Stimulated activated CD8-positive, alpha-beta memory T cell treated with anti-CD3 and anti-CD28 coated beads, Interleukin-15, amount 100 ng/mL, for 24 hours (primary cell): ENCODE data around the gene PDE6C.

Experiments
- DNase-seq: peaks from one replicate; pipeline ENCODE4 v3.0.0-alpha.2; 2020; ENCODE audit warnings: low read depth

The PDE6C gene

DNA sequence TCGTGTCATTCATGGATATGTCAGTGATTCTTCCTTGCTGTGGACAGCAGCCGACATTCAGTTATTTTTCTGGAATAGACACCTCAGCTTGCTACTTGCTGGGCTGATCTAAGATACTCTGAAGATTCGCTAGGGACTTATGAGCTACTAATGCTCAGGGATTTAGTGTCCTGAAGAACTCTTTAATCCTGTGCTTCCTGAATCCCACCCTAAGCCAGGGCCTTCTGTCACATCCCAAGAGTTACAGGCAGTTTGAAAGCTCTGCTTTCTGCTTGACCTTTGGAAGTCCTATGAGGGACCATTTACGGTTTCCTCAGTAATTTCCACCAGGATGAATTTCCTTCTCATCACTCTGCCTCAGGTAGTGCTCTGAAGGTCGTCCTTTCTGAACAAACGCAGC lies at the start of gene PDE6C:
Gene PDE6C (plus strand): TSS at position 227 of the 400 bp plus-strand sequence. CDS start 189 bp downstream, outside the sequence.
- no peak for DNase-seq

DNA sequence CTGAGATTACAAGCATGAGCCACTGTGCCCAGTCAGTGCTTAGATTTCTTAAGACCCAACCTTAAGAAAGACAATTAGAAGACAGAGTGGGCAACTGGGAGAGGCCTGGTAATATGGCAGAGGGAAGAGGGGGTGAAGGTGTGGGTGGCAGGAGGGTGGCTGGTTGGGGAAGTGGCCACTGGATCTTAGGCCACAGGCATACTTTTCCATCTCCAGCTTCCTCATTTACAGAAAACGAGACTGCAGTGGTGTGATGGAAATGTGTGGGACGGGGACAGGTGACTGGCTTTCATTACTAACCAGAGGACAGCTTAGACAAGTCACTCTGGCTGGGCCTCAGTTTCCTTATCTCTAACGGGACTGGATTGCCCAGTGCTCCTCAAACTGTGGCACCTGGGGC lies 46.9 kb upstream of the PDE6C start:
- DNase-seq, result no peak

DNA sequence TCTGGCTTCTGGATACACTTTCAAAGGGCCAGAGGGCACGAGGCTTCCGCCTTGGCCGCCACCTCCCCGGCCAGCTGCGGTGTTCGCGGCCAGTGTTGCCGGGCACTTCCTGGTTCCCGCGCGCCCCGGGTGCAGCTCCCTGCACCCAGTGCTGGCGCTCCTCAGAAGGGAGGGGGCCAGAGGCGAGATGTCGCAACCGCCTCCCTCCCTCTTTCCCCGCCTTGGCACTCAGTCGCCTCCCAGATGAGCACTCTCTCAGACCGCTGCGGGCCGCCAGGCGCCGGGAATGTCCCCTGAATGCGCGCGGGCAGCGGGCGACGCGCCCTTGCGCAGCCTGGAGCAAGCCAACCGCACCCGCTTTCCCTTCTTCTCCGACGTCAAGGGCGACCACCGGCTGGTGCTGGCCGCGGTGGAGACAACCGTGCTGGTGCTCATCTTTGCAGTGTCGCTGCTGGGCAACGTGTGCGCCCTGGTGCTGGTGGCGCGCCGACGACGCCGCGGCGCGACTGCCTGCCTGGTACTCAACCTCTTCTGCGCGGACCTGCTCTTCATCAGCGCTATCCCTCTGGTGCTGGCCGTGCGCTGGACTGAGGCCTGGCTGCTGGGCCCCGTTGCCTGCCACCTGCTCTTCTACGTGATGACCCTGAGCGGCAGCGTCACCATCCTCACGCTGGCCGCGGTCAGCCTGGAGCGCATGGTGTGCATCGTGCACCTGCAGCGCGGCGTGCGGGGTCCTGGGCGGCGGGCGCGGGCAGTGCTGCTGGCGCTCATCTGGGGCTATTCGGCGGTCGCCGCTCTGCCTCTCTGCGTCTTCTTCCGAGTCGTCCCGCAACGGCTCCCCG lies 45.7 kb upstream of the PDE6C start, which contains the start of gene FFAR4:
Gene FFAR4 (plus strand): TSS at position 231 of the 842 bp plus-strand sequence. CDS start 56 bp downstream, at position 287.
- DNase-seq, result no peak

DNA sequence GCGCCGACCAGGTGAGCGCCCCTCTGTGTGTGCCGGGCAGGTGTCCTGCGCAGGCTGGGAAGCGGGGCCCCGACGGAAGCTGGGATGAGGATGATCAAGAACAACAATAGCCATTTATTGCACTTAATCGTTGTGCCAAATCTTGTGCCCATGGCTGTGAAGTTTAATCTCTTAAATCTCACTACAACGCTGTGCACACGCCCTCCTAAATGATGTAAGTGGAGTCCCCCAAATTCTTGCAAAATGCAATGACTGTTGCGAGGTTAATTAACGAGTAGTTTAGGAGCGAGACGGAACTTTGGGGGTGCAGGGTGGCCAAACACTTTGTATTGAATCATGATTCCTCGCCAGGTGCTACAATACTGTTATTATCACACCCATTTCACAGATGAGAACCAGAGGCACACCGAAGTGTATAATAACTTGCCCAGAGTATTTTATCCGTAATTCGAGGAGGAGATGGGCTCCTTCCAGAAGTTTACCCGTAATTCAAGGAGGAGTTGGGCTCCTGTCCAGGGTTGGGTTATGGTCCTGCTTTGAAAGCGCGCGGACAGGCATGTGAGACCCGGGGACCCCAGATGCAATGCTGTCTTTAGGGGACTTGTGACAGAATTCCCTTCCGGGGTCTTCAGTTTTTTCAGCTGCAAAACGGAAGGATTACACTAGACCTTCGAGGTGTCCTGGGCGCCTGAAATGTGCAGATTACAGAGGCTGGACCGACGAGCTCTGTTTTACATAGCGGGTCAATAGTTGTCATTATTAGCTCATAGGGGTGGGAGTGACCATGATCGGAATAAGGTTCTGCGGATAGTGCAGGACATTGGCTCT lies 44.8 kb upstream of the PDE6C start:
- DNase-seq, result no peak

DNA sequence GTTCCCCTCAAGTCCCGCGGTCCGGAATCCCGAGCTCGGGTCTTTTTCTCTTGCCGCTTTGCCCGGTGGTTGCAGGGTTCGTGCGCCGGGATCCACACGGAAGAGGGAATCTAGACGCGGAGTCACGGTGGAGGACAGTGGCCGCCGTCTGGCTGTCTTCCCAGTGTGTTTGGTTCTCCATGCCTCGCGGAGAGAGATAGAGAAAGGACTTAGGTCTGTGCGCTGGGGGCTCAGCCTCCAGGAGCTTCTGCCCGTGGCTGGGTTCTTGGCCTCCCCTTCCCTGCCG lies 44.3 kb upstream of the PDE6C start:
- no peak for DNase-seq

DNA sequence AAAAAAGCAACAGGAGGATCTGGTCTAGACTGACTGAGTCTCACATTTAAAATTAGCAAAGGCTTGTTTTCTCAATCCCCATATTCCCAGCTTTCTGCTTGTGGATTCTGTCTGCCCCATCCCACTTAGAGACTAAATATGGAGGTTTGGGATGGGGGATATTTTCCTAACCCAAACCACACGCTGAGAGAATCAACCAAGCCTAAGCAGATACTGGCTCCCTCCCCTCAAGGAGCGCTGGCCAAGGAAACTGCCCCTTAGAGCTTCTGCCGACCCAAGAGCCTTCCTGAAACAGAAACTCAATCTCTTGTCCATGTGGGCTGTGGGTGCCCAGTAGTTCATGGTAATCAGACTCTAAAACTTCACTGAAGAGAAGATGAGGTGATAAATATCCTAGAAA lies 42.0 kb upstream of the PDE6C start:
- DNase-seq, result no peak

DNA sequence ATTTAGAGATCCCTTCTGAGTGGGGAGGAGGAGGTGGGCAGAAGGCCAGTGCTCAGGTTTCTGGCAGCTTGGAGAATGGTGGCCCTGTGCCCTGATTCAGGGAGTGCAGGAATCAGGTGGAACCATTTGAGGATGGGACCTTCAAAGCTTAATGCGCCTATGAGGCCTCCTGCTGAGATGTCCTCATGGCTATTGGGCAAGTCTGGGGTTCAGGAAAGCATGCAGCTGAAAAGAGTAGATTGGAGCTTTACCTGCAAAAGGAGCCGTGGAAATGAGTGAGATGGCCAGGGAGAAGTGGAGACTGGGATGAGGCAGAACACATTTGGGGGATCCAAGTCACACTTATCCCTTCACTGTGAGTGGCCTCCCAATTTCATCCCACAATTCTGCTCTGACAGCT lies 39.7 kb upstream of the PDE6C start:
- DNase-seq, result no peak

DNA sequence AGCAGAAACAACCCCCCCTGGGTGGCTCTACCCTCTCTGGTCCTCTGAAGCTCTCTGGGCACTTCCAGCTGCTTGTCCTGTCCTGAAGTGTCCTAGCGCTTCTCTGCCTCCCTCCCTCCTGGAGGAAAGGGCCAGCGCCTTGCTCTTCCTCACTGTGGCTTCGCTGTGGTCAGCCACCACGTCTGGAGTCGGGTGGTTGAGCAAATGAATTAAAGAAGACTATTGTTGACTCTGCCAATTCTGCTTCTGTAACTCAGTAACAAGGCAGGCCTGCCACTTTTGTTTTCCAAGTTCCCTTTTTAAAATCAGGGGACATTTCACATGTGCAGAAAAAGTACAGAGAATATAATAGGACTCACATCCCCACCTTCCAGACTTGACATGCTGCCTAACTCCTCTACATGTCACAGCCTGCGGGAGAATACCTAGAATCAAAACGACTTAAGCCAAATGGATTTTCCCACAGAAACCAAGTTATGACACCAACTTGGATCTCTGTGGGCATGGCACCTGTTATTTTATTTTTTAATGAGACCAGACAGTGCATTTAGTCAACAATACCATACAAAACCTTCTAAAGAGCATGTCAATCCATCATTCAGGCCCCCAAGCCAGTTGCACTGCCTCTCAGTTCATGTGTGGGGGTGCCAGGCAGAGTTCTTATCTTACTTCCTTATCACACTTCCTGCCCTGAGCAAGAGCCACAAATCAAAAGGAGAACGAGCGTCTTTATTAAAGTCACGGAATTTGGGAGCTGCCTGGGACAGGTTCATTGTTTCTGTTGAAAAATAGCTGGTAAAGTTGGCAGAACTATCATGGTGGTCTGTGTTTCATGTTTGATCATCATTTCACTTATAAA lies 39.1 kb upstream of the PDE6C start:
- no peak for DNase-seq

DNA sequence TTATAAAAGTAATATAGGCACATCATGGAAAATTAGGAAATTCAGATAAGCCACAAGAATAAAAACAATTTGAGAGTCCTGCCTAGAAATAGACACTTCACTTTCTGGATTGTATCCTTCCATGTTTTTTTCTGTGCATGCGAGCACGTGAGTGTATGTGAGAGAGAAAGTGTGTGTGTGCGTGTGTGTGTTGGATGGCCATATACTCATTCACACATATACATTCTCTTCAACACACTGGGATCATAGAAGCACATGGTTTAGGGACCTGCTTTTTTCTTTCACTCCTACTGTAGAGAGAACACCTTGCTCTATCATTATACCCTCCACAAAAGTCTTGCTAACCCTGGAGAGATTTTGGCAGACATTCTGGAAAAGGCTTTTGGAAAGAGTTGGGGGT lies 38.4 kb upstream of the PDE6C start:
- no peak for DNase-seq

DNA sequence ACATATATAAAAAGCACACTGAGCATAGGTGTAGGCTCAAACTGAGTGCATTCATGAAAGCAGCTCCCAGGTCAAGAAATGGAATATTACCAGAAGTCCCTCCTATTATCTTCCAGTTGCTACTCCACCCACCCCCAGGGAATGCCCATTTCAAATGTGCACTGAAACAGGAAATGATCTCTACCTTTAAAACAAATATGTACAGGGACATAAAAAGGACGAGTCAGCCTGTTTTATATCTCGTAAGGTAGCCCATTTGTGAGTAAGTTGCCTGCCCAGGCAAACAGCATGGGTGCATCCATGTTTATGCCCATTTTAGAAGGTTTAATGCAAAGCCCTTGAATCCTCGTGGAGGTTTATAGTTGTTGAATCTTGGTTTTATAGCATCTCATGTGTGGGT lies 35.4 kb upstream of the PDE6C start:
- DNase-seq, result no peak

DNA sequence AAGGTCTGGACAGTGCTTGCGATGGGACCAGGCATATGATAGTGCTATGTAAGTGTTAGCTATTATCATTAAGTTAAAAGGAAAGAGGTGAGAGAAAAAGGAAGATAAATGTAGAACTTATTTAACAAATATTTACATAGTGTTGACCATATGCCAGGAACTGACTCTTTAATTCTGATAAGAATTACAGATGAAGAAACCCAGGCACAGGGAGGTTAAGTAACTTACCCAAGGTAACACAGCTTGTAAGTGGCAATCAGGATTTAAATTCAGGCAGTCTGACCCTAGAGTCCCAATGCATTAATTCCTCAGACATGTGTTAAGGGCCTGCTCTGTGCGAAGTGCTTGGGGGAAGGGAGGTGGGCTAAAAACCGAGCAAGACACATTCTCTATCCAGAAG lies 34.8 kb upstream of the PDE6C start:
- DNase-seq, result no peak

DNA sequence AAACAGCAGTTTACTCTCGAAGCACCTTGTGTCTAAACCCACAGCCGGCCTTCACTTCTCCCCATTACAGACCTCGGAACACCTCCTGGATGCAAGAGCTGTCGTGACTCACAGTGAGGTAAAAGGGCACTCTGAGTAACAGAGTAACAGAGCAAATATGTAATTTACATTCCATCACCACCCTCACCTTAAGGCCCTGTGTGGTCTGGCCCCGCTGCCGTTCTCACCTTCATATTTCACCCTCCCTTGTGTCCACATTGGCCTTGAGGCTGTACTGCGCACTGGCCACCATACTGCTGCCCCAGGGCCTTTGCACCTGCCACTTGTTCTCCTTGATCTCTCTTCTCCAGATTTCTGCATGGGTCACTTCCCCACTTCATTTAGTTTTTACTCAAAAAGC lies 33.2 kb upstream of the PDE6C start:
- DNase-seq, result no peak

DNA sequence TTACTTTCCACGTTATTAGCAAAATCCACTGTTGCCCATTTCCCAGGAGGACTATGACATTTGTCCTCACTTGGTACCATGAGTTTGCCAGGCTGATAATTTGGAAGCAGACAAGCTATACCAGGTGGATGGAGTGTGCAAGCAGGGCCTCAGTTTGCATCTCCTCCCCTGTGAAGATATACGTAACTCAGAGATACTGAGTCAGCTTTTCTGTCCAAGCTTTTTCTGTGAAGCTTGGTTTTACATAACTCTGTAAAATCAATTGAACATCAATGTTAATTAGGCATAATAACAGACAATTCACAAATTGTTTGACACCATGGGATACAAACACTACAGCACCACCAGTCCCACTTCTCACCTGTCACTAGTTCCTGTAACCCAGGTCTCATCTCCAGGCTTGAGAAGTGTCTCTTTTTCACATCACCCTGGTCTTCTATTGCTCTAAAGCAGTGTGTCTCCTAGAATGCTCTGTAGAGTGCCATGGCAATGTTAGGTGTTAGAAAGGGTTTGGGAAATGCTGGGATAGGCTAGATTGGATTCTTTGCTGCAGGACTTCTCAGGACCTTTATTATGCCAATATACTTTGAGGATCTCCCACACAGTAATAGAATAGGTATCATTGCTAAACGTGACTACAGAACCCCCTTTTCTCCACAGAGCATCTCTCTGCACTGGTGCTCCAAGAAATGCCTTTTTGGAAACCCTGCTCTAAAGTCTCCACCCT lies 32.2 kb upstream of the PDE6C start:
- no peak for DNase-seq

DNA sequence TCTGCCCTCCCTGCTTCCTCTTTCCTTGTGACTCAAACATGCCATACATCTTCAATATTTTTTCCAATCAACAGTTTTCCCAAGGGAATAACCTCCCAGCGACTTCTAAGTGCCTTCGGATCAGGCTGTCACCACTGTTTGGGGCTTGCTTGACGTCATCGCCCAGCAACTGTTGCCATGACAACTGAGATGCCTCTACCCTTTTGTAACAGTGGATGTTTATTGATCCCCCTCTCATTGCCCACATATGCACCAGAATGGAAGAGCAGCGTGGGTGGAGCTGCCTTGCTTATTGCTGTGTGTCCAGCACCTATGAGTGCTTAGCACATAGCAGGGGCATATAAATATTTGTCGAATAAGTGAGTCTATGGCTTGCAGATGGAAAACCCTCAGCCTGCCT lies 31.5 kb upstream of the PDE6C start:
- no peak for DNase-seq

DNA sequence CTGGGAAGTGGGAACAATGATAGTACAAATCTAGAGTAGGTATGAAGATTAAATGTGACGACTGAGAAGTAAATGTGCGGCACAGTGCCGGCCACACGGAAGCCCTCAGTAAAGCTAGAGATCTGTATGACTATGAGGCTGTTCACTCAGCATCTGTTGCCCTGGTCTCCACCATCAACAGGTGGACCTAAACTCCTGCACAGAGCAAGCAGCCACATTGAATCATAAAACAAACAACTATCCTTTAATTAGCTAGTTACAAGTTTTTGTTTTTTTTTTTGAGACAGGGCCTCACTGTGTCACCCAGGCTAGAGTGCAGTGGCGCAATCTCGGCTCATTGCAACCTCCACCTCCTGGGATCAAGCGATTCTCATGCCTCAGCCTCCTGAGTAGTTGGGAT lies 27.9 kb upstream of the PDE6C start:
- DNase-seq, result no peak

DNA sequence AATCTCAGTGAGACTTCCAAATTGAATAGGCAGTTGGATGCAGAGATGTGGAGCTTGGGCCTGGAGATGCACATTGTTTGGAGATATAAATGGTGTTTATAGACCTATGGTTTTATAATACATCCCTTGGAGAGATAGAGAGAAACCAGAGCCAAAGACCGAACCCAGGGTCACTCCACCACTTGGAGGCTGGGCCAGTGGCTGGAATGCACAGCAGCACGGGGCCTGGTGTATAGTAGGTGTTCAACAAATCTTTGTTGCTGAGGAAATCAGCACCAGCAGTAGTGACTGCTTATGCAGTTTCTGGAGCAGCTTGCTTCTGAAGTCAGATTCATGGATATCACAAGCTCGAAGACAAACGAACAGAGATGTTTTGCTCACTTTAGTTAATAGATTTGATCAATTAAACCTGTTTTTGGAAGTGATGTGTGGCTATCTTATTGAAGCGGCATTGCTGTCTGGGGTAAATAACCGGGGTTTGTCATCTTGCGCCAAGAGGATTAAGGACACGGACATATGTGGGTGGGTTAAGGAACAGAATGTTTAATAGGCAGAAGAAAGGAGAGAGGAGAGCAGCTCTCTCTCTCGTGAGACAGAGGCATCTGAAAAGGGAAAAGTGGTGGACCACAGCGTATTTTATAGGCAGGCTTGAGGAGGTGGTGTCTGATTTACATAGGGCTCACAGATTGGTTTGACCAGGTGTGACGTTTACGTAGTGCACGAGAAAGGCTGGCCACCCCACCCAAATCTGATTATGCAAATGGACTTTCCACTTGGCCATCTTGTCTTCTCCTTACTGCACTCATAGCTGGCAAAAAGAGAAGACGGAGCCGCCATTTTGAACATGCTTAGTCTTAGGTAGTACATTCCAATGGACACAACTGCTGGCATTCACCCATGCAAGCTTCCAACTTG lies 22.4 kb upstream of the PDE6C start:
- DNase-seq, result no peak

DNA sequence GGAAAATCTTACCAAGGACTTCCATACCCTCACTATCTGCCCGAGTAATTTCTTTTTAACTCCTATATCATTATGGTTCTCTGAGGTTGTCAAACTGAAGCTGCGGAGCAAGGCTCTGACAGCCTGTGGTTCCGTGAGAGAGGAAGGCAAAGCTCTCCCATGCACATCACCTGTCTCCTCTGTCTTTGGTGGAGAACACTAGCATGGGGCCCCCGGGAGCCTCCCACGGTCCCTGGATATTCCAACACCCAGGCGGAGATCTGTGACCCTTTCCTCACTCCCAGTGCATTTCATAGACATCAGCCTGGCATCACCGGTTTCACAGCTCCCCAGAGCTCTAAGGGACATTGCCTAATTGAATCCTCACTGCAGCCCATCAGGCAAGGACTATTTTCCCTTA lies 21.7 kb upstream of the PDE6C start:
- no peak for DNase-seq

DNA sequence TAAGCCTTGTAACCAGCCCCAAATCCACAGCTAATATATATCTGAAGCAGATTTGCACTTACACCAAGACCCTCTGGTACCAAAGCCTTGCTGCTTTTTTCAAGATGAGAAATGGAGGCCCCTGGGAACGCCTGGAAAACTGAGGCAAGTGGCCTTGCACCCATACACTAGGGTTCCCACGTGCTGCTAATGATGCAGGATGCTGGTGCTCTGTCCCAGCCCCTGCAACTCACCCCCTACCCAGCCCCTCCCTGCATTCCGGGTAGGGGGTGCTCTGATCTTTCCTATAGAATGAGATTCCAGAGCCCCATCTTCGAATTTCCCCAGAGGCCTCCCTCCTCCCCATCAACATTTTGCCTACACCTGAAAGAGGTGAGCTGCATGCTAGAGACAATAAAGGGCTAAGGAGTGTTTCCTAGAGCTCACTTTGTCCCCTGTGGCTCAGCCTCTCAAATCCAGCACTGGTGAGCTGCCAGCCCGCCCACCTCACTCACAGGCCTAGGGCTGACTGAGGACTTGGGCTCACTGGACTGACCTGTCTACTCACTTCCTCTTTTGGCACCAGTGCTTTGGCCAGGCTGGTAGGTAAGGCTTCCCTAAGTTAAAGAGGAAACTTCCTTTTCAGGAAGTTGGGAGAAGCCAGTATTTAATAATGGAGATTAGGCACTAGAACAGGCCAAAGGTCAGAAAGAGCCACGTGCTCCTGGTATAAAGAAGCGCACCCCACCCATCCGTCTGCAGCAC lies 21.1 kb upstream of the PDE6C start:
- DNase-seq, result no peak

DNA sequence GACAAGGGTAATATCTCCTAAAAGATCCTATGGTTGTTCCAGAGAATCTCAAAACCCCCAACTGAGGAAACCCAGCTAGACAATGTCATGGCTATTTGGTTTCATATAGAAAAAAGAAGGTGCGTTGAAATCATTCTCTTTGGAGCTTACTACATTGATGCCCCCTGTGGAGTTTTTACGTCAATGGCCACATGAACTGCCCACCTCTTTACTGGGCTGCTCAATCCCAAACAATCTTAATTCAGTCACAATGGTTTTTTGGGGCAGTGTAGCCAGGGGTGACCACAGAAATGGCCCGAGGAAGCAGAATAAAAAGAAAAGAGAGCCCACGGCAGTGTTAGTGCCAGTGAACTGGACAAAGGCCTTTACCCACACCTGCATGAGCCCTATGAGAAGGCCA lies 19.1 kb upstream of the PDE6C start:
- DNase-seq, result no peak

DNA sequence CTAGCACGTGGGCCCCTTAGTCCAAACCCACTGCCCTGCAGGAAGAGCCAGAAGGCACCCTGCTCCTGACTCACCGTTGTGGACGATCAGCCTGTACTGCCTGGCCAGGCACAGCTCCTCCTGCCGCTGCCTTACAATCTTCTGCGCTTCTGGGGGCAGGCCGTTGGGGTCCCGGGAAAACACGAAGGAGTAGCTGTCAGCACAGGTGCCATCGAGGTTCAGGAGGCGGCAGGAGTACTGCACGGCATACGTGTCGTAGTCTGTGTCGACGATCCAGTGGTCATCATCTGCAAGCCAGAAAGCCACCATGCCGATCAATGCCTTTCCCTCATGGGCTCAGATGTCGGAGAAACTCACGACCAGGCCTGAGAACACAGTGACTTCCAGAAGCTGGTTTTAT lies 18.6 kb upstream of the PDE6C start:
- DNase-seq, result no peak
